ENCODE data around the gene SERPINB5. TPM values are rescaled to one million over a fixed set of nuclear protein-coding genes. Genes with fewer than 3 reads are reported as not detected.

The SERPINB5 gene, protein sequence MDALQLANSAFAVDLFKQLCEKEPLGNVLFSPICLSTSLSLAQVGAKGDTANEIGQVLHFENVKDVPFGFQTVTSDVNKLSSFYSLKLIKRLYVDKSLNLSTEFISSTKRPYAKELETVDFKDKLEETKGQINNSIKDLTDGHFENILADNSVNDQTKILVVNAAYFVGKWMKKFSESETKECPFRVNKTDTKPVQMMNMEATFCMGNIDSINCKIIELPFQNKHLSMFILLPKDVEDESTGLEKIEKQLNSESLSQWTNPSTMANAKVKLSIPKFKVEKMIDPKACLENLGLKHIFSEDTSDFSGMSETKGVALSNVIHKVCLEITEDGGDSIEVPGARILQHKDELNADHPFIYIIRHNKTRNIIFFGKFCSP
- 1.0 TPM for polyA plus RNA-seq (2013, experiment 1 of 2)
- 1.0 TPM for polyA plus RNA-seq (2013, experiment 2 of 2)

- Histone ChIP-seq H3K79me2 (ENCODE audit: control insufficient read depth, insufficient read depth, low read length) (no peaks in the 10 kb centered on the region), H3K4me1 (ENCODE audit: control insufficient read depth, low read depth, low read length) (peaks cover 2% of the 10 kb centered on the region), H3K9ac (ENCODE audit: low read length) (no peak within 1 kb of the TSS), H2BK5ac (ENCODE audit: low read length) (no peak within 1 kb of the TSS), H3K56ac (ENCODE audit: low read length) (peak within 1 kb of the TSS; percentile 45), H3K27ac (ENCODE audit: low read depth, low read length) (no peak within 1 kb of the TSS), H2AK5ac (ENCODE audit: low read length) (no peak within 1 kb of the TSS), H3K27me3 (ENCODE audit: insufficient read depth, low read length, poor library complexity) (no peaks in the 10 kb centered on the region), H2BK15ac (replicated peaks; ENCODE audit: low read depth) (no peak within 1 kb of the TSS), H3K4me2 (ENCODE audit: low read length) (no peak within 1 kb of the TSS), H3K36me3 (ENCODE audit: control insufficient read depth, insufficient read depth, low read length) (no peaks in the 10 kb centered on the region), H3K4ac (ENCODE audit: low read depth, low read length) (no peak within 1 kb of the TSS), H4K5ac (ENCODE audit: low read length) (no peak within 1 kb of the TSS), H2BK120ac (ENCODE audit: low read depth, low read length) (no peak within 1 kb of the TSS), H3K18ac (ENCODE audit: low read length) (no peak within 1 kb of the TSS), H4K8ac (ENCODE audit: low read depth, low read length) (no peak within 1 kb of the TSS), H3K79me1 (ENCODE audit: low read length) (no peaks in the 10 kb centered on the region), H3K4me3 (ENCODE audit: low read length) (no peak within 1 kb of the TSS), H3K23ac (ENCODE audit: low read length) (no peak within 1 kb of the TSS)
- no peak for DNase-seq
- no CpG with 5 or more reads among the region's 21 CpGs for WGBS (ENCODE audit: extremely low coverage, insufficient coverage, low lambda C conversion rate)
Measured at GRCh38 chr18:63476668-63477067, at the start of gene SERPINB5. TSS of gene SERPINB5 (plus strand) at chr18:63476958. CDS start at chr18:63484429, 7,471 bp downstream.

- no peak overlapping the region for H3K4me3 ChIP-seq (ENCODE audit: low read length)
- H3K79me2 ChIP-seq (ENCODE audit: control insufficient read depth, insufficient read depth, low read length) = no peaks in the 10 kb centered on the region
- no peaks in the 10 kb centered on the region for H3K79me1 ChIP-seq (ENCODE audit: low read length)
- DNase-seq = peak; percentile 84
- no peak overlapping the region for H3K4ac ChIP-seq (ENCODE audit: low read depth, low read length)
- no peak overlapping the region for H2BK15ac ChIP-seq (replicated peaks; ENCODE audit: low read depth)
- no peak overlapping the region for H4K8ac ChIP-seq (ENCODE audit: low read depth, low read length)
- H2BK5ac ChIP-seq (ENCODE audit: low read length) = no peak overlapping the region
- H2BK120ac ChIP-seq (ENCODE audit: low read depth, low read length) = no peak overlapping the region
- H3K4me1 ChIP-seq (ENCODE audit: control insufficient read depth, low read depth, low read length) = no peaks in the 10 kb centered on the region
- H3K9ac ChIP-seq (ENCODE audit: low read length) = no peak overlapping the region
- H3K27me3 ChIP-seq (ENCODE audit: insufficient read depth, low read length, poor library complexity) = no peaks in the 10 kb centered on the region
- H4K5ac ChIP-seq (ENCODE audit: low read length) = no peak overlapping the region
- no peak overlapping the region for H2AK5ac ChIP-seq (ENCODE audit: low read length)
- no CpG with 5 or more reads among the region's 4 CpGs for WGBS (ENCODE audit: extremely low coverage, insufficient coverage, low lambda C conversion rate)
- H3K56ac ChIP-seq (ENCODE audit: low read length) = no peak overlapping the region
- no peak overlapping the region for H3K23ac ChIP-seq (ENCODE audit: low read length)
- H3K18ac ChIP-seq (ENCODE audit: low read length) = no peak overlapping the region
- no peaks in the 10 kb centered on the region for H3K36me3 ChIP-seq (ENCODE audit: control insufficient read depth, insufficient read depth, low read length)
- H3K4me2 ChIP-seq (ENCODE audit: low read length) = no peak overlapping the region
- no peak overlapping the region for H3K27ac ChIP-seq (ENCODE audit: low read depth, low read length)
Measured at GRCh38 chr18:63427558-63427957, 49.2 kb upstream of the SERPINB5 start.

DNA sequence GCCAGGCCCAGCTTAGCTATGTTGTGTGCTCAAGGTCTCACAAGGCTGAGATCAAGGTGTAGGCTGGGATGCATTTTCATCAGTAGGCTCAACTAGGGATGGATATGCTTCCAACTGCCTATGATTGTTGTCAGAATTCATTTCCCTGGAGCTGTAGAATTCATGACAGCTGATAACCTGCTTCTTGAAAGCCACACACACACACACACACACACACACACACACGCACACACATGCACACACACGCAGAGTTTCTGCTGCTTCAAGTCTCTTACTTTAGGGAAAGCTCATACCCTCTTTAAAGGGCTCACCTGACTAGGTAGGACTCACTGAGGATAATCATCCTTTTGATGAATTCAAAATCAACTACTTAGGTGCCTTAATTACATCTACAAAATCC is 46.2 kb upstream of the SERPINB5 start:
- H3K4me3 ChIP-seq (ENCODE audit: low read length) = no peak overlapping the region
- H3K27ac ChIP-seq (ENCODE audit: low read depth, low read length) = no peak overlapping the region
- no peaks in the 10 kb centered on the region for H3K79me2 ChIP-seq (ENCODE audit: control insufficient read depth, insufficient read depth, low read length)

DNA sequence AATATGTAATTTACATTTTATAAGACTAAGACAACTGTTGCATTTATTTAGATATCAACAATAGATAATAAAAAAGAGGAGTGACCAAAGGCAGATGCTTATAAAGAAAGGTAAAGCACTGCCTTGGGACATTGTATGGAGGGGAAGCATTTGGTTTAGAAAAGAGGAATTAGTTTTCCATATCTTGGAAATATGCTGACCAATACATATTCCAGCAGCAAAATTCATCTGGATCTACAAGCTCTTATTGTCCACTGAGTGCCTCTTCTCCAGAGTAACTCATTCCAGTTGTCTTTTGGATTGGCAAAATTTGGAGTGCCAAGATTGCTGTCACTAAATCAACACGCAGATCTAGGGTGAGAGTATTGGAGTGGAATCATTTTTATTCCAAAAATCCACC is 45.6 kb upstream of the SERPINB5 start:
- Histone ChIP-seq H3K4ac (ENCODE audit: low read depth, low read length) (no peak overlapping the region), H2BK120ac (ENCODE audit: low read depth, low read length) (no peak overlapping the region), H2BK15ac (replicated peaks; ENCODE audit: low read depth) (no peak overlapping the region), H3K56ac (ENCODE audit: low read length) (no peak overlapping the region), H3K4me2 (ENCODE audit: low read length) (no peak overlapping the region), H3K79me1 (ENCODE audit: low read length) (no peaks in the 10 kb centered on the region), H2AK5ac (ENCODE audit: low read length) (no peak overlapping the region), H3K23ac (ENCODE audit: low read length) (no peak overlapping the region), H3K4me1 (ENCODE audit: control insufficient read depth, low read depth, low read length) (no peaks in the 10 kb centered on the region), H3K4me3 (ENCODE audit: low read length) (no peak overlapping the region), H3K27me3 (ENCODE audit: insufficient read depth, low read length, poor library complexity) (no peaks in the 10 kb centered on the region), H3K36me3 (ENCODE audit: control insufficient read depth, insufficient read depth, low read length) (no peaks in the 10 kb centered on the region), H3K9ac (ENCODE audit: low read length) (no peak overlapping the region), H3K18ac (ENCODE audit: low read length) (no peak overlapping the region), H4K5ac (ENCODE audit: low read length) (no peak overlapping the region), H3K79me2 (ENCODE audit: control insufficient read depth, insufficient read depth, low read length) (no peaks in the 10 kb centered on the region), H4K8ac (ENCODE audit: low read depth, low read length) (no peak overlapping the region), H2BK5ac (ENCODE audit: low read length) (no peak overlapping the region), H3K27ac (ENCODE audit: low read depth, low read length) (no peak overlapping the region)
- DNase-seq = no peak
- WGBS (ENCODE audit: extremely low coverage, insufficient coverage, low lambda C conversion rate) = no CpG with 5 or more reads among the region's 1 CpG

More for the DNA sequence above, 46.2 kb upstream of the SERPINB5 start:
- H4K5ac ChIP-seq (ENCODE audit: low read length) = no peak overlapping the region
- H3K56ac ChIP-seq (ENCODE audit: low read length) = no peak overlapping the region
- H3K23ac ChIP-seq (ENCODE audit: low read length) = no peak overlapping the region
- H3K27me3 ChIP-seq (ENCODE audit: insufficient read depth, low read length, poor library complexity) = no peaks in the 10 kb centered on the region
- no peaks in the 10 kb centered on the region for H3K36me3 ChIP-seq (ENCODE audit: control insufficient read depth, insufficient read depth, low read length)
- H2BK120ac ChIP-seq (ENCODE audit: low read depth, low read length) = no peak overlapping the region
- H3K4ac ChIP-seq (ENCODE audit: low read depth, low read length) = no peak overlapping the region
- no peaks in the 10 kb centered on the region for H3K4me1 ChIP-seq (ENCODE audit: control insufficient read depth, low read depth, low read length)
- no peaks in the 10 kb centered on the region for H3K79me1 ChIP-seq (ENCODE audit: low read length)
- no peak for DNase-seq
- H2AK5ac ChIP-seq (ENCODE audit: low read length) = no peak overlapping the region
- no peak overlapping the region for H3K4me2 ChIP-seq (ENCODE audit: low read length)
- H4K8ac ChIP-seq (ENCODE audit: low read depth, low read length) = no peak overlapping the region
- H2BK15ac ChIP-seq (replicated peaks; ENCODE audit: low read depth) = no peak overlapping the region
- WGBS (ENCODE audit: extremely low coverage, insufficient coverage, low lambda C conversion rate) = no CpG with 5 or more reads among the region's 2 CpGs
- H3K9ac ChIP-seq (ENCODE audit: low read length) = no peak overlapping the region
- H3K18ac ChIP-seq (ENCODE audit: low read length) = no peak overlapping the region
- H2BK5ac ChIP-seq (ENCODE audit: low read length) = no peak overlapping the region

GRCh38 chr18:63433334-63433866 is 43.4 kb upstream of the SERPINB5 start:
- H3K56ac ChIP-seq (ENCODE audit: low read length) = no peak overlapping the region
- no peaks in the 10 kb centered on the region for H3K79me2 ChIP-seq (ENCODE audit: control insufficient read depth, insufficient read depth, low read length)
- no peak overlapping the region for H2AK5ac ChIP-seq (ENCODE audit: low read length)
- WGBS (ENCODE audit: extremely low coverage, insufficient coverage, low lambda C conversion rate) = no CpG with 5 or more reads among the region's 4 CpGs
- no peaks in the 10 kb centered on the region for H3K27me3 ChIP-seq (ENCODE audit: insufficient read depth, low read length, poor library complexity)
- no peak overlapping the region for H3K4me3 ChIP-seq (ENCODE audit: low read length)
- H3K36me3 ChIP-seq (ENCODE audit: control insufficient read depth, insufficient read depth, low read length) = no peaks in the 10 kb centered on the region
- no peak overlapping the region for H3K27ac ChIP-seq (ENCODE audit: low read depth, low read length)
- H2BK15ac ChIP-seq (replicated peaks; ENCODE audit: low read depth) = no peak overlapping the region
- no peak overlapping the region for H2BK5ac ChIP-seq (ENCODE audit: low read length)
- H3K9ac ChIP-seq (ENCODE audit: low read length) = no peak overlapping the region
- DNase-seq = no peak
- H2BK120ac ChIP-seq (ENCODE audit: low read depth, low read length) = no peak overlapping the region
- H4K5ac ChIP-seq (ENCODE audit: low read length) = no peak overlapping the region
- no peak overlapping the region for H3K18ac ChIP-seq (ENCODE audit: low read length)
- H3K23ac ChIP-seq (ENCODE audit: low read length) = no peak overlapping the region
- H3K4ac ChIP-seq (ENCODE audit: low read depth, low read length) = no peak overlapping the region
- no peaks in the 10 kb centered on the region for H3K4me1 ChIP-seq (ENCODE audit: control insufficient read depth, low read depth, low read length)
- H3K4me2 ChIP-seq (ENCODE audit: low read length) = no peak overlapping the region
- no peak overlapping the region for H4K8ac ChIP-seq (ENCODE audit: low read depth, low read length)
- H3K79me1 ChIP-seq (ENCODE audit: low read length) = no peaks in the 10 kb centered on the region

All from mesendoderm (in vitro differentiated cells).